Nephron (organoid): ENCODE measurements around the gene PDE4D.

Source experiments
- H3K27ac Mint-ChIP-seq, 3 experiments: 2 replicates each; pipeline ENCODE4 v1.8.0; 2020; ENCODE audit warnings: mixed read lengths in 3 of 3, mild to moderate bottlenecking in 2 of 3, moderate library complexity in 1 of 3
- H3K27me3 Mint-ChIP-seq: 2 replicates; pipeline ENCODE4 v1.8.0; 2021; ENCODE audit warnings: low read depth, mild to moderate bottlenecking, moderate library complexity, mixed read lengths
- H3K36me3 Mint-ChIP-seq: 2 replicates; pipeline ENCODE4 v1.8.0; 2020; ENCODE audit warnings: low read depth, mixed read lengths
- H3K4me1 Mint-ChIP-seq: 2 replicates; pipeline ENCODE4 v1.8.0; 2020; ENCODE audit warnings: mixed read lengths
- H3K4me3 Mint-ChIP-seq, 3 experiments: 2 replicates each; pipeline ENCODE4 v1.8.0; 2020; ENCODE audit warnings: mild to moderate bottlenecking in 3 of 3, mixed read lengths in 3 of 3, moderate library complexity in 2 of 3
- H3K9me3 Mint-ChIP-seq: 2 replicates; pipeline ENCODE4 v1.8.0; 2020; ENCODE audit warnings: mixed read lengths
- TF ChIP-seq, protein P1 (sequence below), 3 experiments: fragments of 200-600 bp; sonication (generic); IDR thresholded peaks; one replicate each; pipeline ENCODE4 v1.5.0; 2021; ENCODE audit warnings: antibody characterized with exemption in 3 of 3; ENCODE audit not compliant: unreplicated experiment in 3 of 3

The PDE4D gene

DNA sequence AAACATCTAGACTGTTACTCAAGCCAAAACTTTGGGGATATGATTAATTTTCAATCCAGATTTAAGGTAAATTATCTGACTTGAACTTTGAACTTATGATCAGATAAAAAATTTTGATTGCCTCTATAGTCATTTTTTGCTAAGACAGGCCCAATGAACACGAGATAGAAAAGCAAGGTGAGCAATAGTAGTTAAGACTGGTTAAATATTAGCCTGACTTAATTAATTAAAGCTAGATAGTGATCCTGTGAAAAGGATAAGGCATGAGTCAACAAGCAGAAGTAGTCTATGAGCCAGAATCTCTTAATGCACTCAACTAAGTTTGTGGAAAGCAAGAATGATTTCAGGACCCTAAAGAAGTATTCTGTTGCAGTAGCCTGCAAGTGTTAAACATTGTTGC lies 66.5 kb downstream of the PDE4D start:
- Mint-ChIP-seq H3K4me3 (no peak overlapping the region), H3K4me1 (peaks cover 45% of the 10 kb centered on the region), H3K9me3 (no peaks in the 10 kb centered on the region), H3K27ac (no peak overlapping the region), H3K36me3 (no peaks in the 10 kb centered on the region), H3K27me3 (no peaks in the 10 kb centered on the region)
- TF ChIP-seq, protein P1, sequence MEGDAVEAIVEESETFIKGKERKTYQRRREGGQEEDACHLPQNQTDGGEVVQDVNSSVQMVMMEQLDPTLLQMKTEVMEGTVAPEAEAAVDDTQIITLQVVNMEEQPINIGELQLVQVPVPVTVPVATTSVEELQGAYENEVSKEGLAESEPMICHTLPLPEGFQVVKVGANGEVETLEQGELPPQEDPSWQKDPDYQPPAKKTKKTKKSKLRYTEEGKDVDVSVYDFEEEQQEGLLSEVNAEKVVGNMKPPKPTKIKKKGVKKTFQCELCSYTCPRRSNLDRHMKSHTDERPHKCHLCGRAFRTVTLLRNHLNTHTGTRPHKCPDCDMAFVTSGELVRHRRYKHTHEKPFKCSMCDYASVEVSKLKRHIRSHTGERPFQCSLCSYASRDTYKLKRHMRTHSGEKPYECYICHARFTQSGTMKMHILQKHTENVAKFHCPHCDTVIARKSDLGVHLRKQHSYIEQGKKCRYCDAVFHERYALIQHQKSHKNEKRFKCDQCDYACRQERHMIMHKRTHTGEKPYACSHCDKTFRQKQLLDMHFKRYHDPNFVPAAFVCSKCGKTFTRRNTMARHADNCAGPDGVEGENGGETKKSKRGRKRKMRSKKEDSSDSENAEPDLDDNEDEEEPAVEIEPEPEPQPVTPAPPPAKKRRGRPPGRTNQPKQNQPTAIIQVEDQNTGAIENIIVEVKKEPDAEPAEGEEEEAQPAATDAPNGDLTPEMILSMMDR (IDR thresholded peaks at IDR 0.05; ENCODE audit: unreplicated experiment in 3 of 3) = no peak

DNA sequence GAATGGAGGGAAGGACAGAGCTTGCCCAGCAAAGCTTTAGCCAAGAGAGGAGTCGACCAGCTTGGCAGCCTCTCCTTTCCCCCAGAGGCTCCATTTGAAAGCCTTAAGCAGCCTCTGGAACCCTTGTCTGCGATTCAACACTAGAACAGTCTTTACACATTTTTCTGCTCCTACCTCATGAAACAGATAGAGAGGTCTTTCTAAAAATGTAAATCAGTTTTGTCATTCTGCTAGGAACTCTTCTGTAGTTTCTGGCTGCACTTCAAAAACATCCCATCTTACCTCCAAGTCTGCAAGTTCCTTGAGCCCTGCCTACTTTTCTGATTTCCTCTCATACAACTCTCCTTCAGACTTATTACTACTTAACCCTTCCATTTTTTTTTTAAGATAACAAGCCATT lies 70.1 kb downstream of the PDE4D start:
- no peaks in the 10 kb centered on the region for H3K9me3 Mint-ChIP-seq
- no peak overlapping the region for H3K4me3 Mint-ChIP-seq
- peaks cover 12% of the 10 kb centered on the region for H3K4me1 Mint-ChIP-seq
- no peaks in the 10 kb centered on the region for H3K27me3 Mint-ChIP-seq
- TF ChIP-seq, protein P1 (IDR thresholded peaks at IDR 0.05; ENCODE audit: unreplicated experiment in 3 of 3) = no peak
- peak overlapping the region; percentile 20 to 53 (median 47) for H3K27ac Mint-ChIP-seq
- H3K36me3 Mint-ChIP-seq = no peaks in the 10 kb centered on the region

DNA sequence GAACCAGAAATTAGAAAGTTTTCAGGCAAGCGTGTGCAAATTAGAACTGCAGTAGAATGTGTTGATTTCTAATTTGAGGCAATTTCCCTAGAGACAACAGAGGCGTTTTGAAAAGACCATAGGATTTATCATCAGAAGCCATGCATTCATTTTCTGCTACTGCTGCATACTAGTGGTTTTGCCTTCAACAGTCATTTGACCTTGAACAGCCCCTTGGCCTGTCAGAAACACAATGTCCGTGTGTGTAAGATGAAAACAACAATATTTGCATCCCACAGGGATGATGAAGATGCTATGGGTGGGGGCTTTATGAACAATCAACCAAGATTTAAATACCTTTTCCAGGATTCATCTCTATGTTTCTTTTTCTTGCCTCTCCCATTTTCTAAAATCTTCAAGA lies 73.7 kb downstream of the PDE4D start:
- TF ChIP-seq, protein P1 (IDR thresholded peaks at IDR 0.05; ENCODE audit: unreplicated experiment in 3 of 3) = no peak

DNA sequence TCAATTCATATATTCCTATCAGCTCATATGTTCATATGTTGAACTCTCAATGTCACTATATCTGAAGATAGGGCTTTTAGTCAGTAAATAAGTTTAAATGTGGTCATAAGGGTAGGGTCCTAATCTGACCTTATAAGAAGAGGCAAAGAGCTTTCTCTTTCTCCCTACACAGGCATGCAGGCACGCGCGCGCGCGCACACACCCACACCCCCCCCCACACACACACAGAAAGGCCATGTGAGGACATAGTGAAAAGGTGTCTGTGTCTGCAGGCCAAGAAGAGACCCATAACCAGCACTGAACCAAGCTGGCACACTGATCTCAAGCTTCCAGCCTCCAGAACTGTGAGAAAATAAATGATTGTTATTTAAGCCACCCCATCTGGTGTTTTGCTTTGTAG lies 76.0 kb downstream of the PDE4D start:
- H3K4me1 Mint-ChIP-seq = peaks cover 6% of the 10 kb centered on the region
- TF ChIP-seq, protein P1 (IDR thresholded peaks at IDR 0.05; ENCODE audit: unreplicated experiment in 3 of 3) = no peak
- no peaks in the 10 kb centered on the region for H3K36me3 Mint-ChIP-seq
- H3K4me3 Mint-ChIP-seq = no peak overlapping the region
- H3K9me3 Mint-ChIP-seq = no peaks in the 10 kb centered on the region
- no peak overlapping the region for H3K27ac Mint-ChIP-seq
- H3K27me3 Mint-ChIP-seq = no peaks in the 10 kb centered on the region

More for the DNA sequence above, 73.7 kb downstream of the PDE4D start:
- H3K4me3 Mint-ChIP-seq = no peak overlapping the region
- no peaks in the 10 kb centered on the region for H3K36me3 Mint-ChIP-seq
- H3K27ac Mint-ChIP-seq = no peak overlapping the region
- no peaks in the 10 kb centered on the region for H3K27me3 Mint-ChIP-seq
- H3K4me1 Mint-ChIP-seq = peaks cover 12% of the 10 kb centered on the region
- no peaks in the 10 kb centered on the region for H3K9me3 Mint-ChIP-seq

DNA sequence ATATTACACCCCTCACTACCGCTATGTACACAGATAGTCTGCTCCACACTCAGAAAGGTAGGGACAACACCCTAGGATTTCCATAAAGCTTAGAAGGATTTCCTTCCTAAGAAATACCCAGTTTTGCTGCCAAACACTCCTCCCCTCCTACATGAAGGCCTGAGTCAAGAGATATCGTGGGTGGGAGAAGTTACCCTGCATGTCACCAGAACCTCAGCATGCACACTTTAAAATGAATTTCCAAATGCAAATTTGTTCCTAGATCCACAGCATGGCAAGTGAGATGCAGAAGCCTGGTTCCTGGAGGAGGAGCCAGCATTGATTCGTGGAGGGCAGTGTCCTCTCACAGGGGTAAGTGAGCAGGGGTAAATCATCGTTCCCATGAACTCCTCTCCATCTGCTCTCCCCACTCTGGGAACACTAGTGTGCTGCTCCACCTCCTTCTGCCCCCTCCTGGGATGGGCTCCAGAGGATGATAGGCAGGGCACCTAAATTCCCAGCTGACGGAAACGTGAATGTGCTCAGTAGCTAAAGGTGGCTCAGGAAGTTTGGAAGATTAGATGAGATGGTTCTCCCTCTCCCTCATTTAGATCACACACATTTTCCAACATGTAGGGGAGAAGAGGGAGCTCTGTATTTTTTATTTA lies 76.7 kb downstream of the PDE4D start:
- peaks cover 6% of the 10 kb centered on the region for H3K4me1 Mint-ChIP-seq
- H3K4me3 Mint-ChIP-seq = no peak overlapping the region
- no peaks in the 10 kb centered on the region for H3K36me3 Mint-ChIP-seq
- no peak overlapping the region for H3K27ac Mint-ChIP-seq
- TF ChIP-seq, protein P1 (IDR thresholded peaks at IDR 0.05; ENCODE audit: unreplicated experiment in 3 of 3) = no peak
- no peaks in the 10 kb centered on the region for H3K27me3 Mint-ChIP-seq
- no peaks in the 10 kb centered on the region for H3K9me3 Mint-ChIP-seq

DNA sequence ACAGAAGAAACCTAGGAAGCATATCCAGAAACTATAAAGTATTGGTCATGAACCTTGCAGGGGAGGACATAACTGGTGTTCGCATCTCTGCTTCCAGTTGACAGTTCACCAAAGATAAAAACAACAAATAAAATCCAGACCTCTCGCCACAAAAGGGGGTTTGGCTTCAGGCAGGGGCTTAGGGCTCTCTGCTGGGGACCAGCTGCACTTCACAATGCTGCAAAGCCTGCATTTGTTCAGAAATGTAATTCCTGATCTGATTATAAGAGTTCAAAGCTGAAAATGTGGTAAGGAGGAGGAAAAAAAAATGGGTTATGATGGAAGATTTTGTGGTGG lies 79.0 kb downstream of the PDE4D start:
- no peak overlapping the region for H3K4me3 Mint-ChIP-seq
- peaks cover 6% of the 10 kb centered on the region for H3K4me1 Mint-ChIP-seq
- TF ChIP-seq, protein P1 (IDR thresholded peaks at IDR 0.05; ENCODE audit: unreplicated experiment in 3 of 3) = no peak
- H3K27me3 Mint-ChIP-seq = peaks cover 6% of the 10 kb centered on the region
- H3K9me3 Mint-ChIP-seq = no peaks in the 10 kb centered on the region
- H3K36me3 Mint-ChIP-seq = no peaks in the 10 kb centered on the region
- H3K27ac Mint-ChIP-seq = no peak overlapping the region
